K562 (cell line): ENCODE results near the gene DNAH17. TPM values are rescaled to one million over a fixed set of nuclear protein-coding genes. Genes with fewer than 3 reads are reported as not detected.

Experiments
- ATAC-seq: fragments of 200-7000 bp; cut with Tn5 transposase; 3 replicates; pipeline ENCODE4 v1.9.1; 2020; ENCODE audit warnings: moderate library complexity
- BruUV-seq: library from RNA; stranded (reverse); fragments of 400-500 nt; replicated peaks from 2 replicates; lab custom pipeline; 2021; lab: Mats Ljungman, UMichigan
- CTCF ChIA-PET: fragments of 300-600 bp; formaldehyde crosslinking; extraction: SDS; loops from one replicate; lab custom pipeline; 2021; ENCODE audit warnings: low intra/inter-chr PET ratio; lab: Yijun Ruan, JAX
- POLR2A ChIA-PET: fragments of 300-600, 350-650 bp; sonication (Branson Sonifier 250); formaldehyde crosslinking; extraction: SDS; loops from one replicate; lab custom pipeline; 2021; ENCODE audit warnings: antibody characterized with exemption, inconsistent platforms; lab: Yijun Ruan, JAX
- DNase-seq, 4 experiments: peaks; one replicate each; pipeline versions ENCODE4 v3.0.0 to v3.0.0-alpha.2; 2011 to 2018; ENCODE audit warnings: low spot score in 3 of 4, mixed read lengths in 3 of 4; ENCODE audit errors: extremely low read depth in 1 of 4
- FAIRE-seq: peaks from 2 replicates; lab custom pipeline; 2011; peaks lifted over from hg19 to GRCh38; lab: Jason Lieb, UNC
- H2AFZ ChIP-seq: 2 replicates; pipeline ENCODE4 v1.6.0; 2011; ENCODE audit warnings: low read depth, low read length, control low read depth, inconsistent platforms
- H3K27ac ChIP-seq: fragments of 200-600 bp; 3 replicates; pipeline ENCODE4 v1.8.0; 2011; ENCODE audit warnings: low read depth, mild to moderate bottlenecking, control low read depth, inconsistent platforms, low read length, moderate library complexity, mixed read lengths; ENCODE audit errors: extremely low read depth
- H3K27me3 ChIP-seq, 2 experiments: fragments of 300-600 bp in 1 of 2; 2 replicates in 1 of 2; 3 replicates in 1 of 2; pipeline versions ENCODE4 v1.6.0 to v1.8.0; 2011; ENCODE audit warnings: inconsistent platforms in 2 of 2, low read length in 2 of 2, mild to moderate bottlenecking in 1 of 2, mixed read lengths in 1 of 2, moderate library complexity in 1 of 2; ENCODE audit not compliant: control insufficient read depth in 2 of 2, insufficient read depth in 2 of 2
- H3K36me3 ChIP-seq: fragments of 300-600 bp; 3 replicates; pipeline ENCODE4 v1.8.0; 2011; ENCODE audit warnings: mild to moderate bottlenecking, low read length, inconsistent platforms; ENCODE audit not compliant: control insufficient read depth, insufficient read depth
- H3K4me1 ChIP-seq, 2 experiments: fragments of 200-600 bp in 1 of 2; replicated peaks in 1 of 2; 2 replicates in 1 of 2; 3 replicates in 1 of 2; pipeline versions ENCODE4 v1.5.1 to v1.8.0; 2011; ENCODE audit warnings: inconsistent platforms in 2 of 2, low read length in 2 of 2, mild to moderate bottlenecking in 1 of 2, mixed read lengths in 1 of 2, moderate library complexity in 1 of 2; ENCODE audit not compliant: control insufficient read depth in 2 of 2, insufficient read depth in 2 of 2
- H3K4me2 ChIP-seq: 2 replicates; pipeline ENCODE4 v1.6.1; 2011; ENCODE audit warnings: low read length, control low read depth, inconsistent platforms, mixed read lengths; ENCODE audit not compliant: insufficient read depth
- H3K4me3 ChIP-seq: fragments of 200-600 bp; sonication (generic), shearing (Covaris generic); 2 replicates; pipeline ENCODE4 v1.5.1; 2016; ENCODE audit warnings: control low read depth, inconsistent platforms
- H3K79me2 ChIP-seq: fragments of 200-600 bp; 3 replicates; pipeline ENCODE4 v1.8.0; 2011; ENCODE audit warnings: low read length, inconsistent platforms; ENCODE audit not compliant: control insufficient read depth, insufficient read depth
- H3K9ac ChIP-seq, 2 experiments: 2 replicates each; pipeline versions ENCODE4 v1.6.0 to v1.6.1; 2011; ENCODE audit warnings: low read depth in 2 of 2, low read length in 2 of 2, control low read depth in 1 of 2, inconsistent platforms in 1 of 2, mild to moderate bottlenecking in 1 of 2, mixed read lengths in 1 of 2; ENCODE audit not compliant: insufficient read depth in 1 of 2
- H3K9me1 ChIP-seq: one replicate; pipeline ENCODE4 v1.6.0; 2011; ENCODE audit warnings: inconsistent platforms, mild to moderate bottlenecking, low read length, moderate library complexity; ENCODE audit not compliant: control insufficient read depth, insufficient read depth
- H3K9me3 ChIP-seq: replicated peaks from 2 replicates; pipeline ENCODE4 v1.5.1; 2011; ENCODE audit warnings: low read depth, low read length, inconsistent platforms; ENCODE audit not compliant: control insufficient read depth, insufficient read depth
- H4K20me1 ChIP-seq: replicated peaks from 2 replicates; pipeline ENCODE4 v1.6.1; 2011; ENCODE audit warnings: low read length, inconsistent platforms, mixed read lengths; ENCODE audit not compliant: control insufficient read depth, insufficient read depth
- CBFB ChIP-seq: sonication (generic); formaldehyde crosslinking; IDR thresholded peaks from 2 replicates; pipeline ENCODE4 v1.4.0; 2020; ENCODE audit warnings: mild to moderate bottlenecking, missing genetic modification reagents
- HDAC2 ChIP-seq: fragments of 450-650 bp; IDR thresholded peaks from 2 replicates; pipeline ENCODE4 v1.6.1; 2016; ENCODE audit warnings: mild to moderate bottlenecking
- KDM1A ChIP-seq, 2 experiments: fragments of 450-650 bp; IDR thresholded peaks; 2 replicates each; pipeline ENCODE4 v1.6.1; 2016; ENCODE audit warnings: mild to moderate bottlenecking in 2 of 2
- KLF1 ChIP-seq: fragments of 450-650 bp; IDR thresholded peaks from 2 replicates; pipeline ENCODE4 v1.6.1; 2016; ENCODE audit warnings: missing genetic modification characterization, missing compliant biosample characterization
- MTA1 ChIP-seq: fragments of 450-650 bp; IDR thresholded peaks from 2 replicates; pipeline ENCODE4 v1.6.1; 2017; ENCODE audit warnings: borderline replicate concordance
- SMARCA5 ChIP-seq: fragments of 450-650 bp; IDR thresholded peaks from 2 replicates; pipeline ENCODE4 v1.6.1; 2016
- TFAM ChIP-seq: fragments of 250-450 bp; sonication (Bioruptor Pico); conservative IDR thresholded peaks from 2 replicates; pipeline ENCODE4 v1.5.0; 2021; ENCODE audit warnings: mild to moderate bottlenecking, moderate library complexity
- TSC22D4 ChIP-seq: fragments of 450-650 bp; IDR thresholded peaks from 2 replicates; pipeline ENCODE4 v1.6.1; 2016; ENCODE audit warnings: missing genetic modification characterization, missing biosample characterization, control low read depth
- ZNF121 ChIP-seq: sonication (generic); formaldehyde crosslinking; conservative IDR thresholded peaks from 2 replicates; pipeline ENCODE4 v1.8.0; 2022; ENCODE audit warnings: missing genetic modification reagents
- ZNF41 ChIP-seq: fragments of 250-450 bp; sonication (Bioruptor Pico); conservative IDR thresholded peaks from 2 replicates; pipeline ENCODE4 v1.4.0; 2020; ENCODE audit warnings: mild to moderate bottlenecking
- WGBS: fragments of 100-300 bp; shearing (Covaris generic); methylation state at CpG from one replicate; pipeline ENCODE4 v1.1.6; 2016; ENCODE audit warnings: low coverage, mixed read lengths; ENCODE audit not compliant: insufficient coverage; ENCODE audit errors: missing lambda C conversion rate; 5-methylcytosine and 5-hydroxymethylcytosine counted together
- in situ Hi-C: fragments of 300-500 bp; cut with MboI; formaldehyde crosslinking; loops from 4 replicates; pipeline ENCODE4 v1.15.0; 2018; ENCODE audit warnings: inconsistent platforms, mixed read lengths
- intact Hi-C: fragments of 100-400 bp; cut with micrococcal nuclease; formaldehyde crosslinking; loops from 2 replicates; pipeline ENCODE4 v1.14.2; 2022
- polyA plus RNA-seq, 8 experiments: library from polyadenylated mRNA; depleted of rRNA in 4 of 8; stranded (reverse) in 5 of 8; unstranded in 3 of 8; fragments of >200 nt; fragmentation: Nextera tagmentation in 2 of 8; fragmentation: Illumina TruSeq in 1 of 8; extraction: Ambion mirVana in 2 of 8; extraction: Trizol in 1 of 8; gene quantifications; 2 replicates each; pipeline versions ENCODE4 v1.2.1 to v1.2.3, GENCODE V29; 2011 to 2014; ENCODE audit warnings: inconsistent platforms in 1 of 8, missing spikeins in 1 of 8
- total RNA-seq, 7 experiments: library from RNA; depleted of rRNA in 6 of 7; stranded (reverse); fragments of >200 nt in 6 of 7; fragmentation: Illumina TruSeq in 2 of 7; extraction: Trizol in 2 of 7; gene quantifications; 2 replicates each; pipeline versions ENCODE4 v1.2.1 to v1.2.3, GENCODE V29; 2011 to 2021; ENCODE audit warnings: low replicate concordance in 1 of 7
- TF ChIP-seq, protein P1 (sequence below), 2 experiments: fragments of 450-650 bp; conservative IDR thresholded peaks; 2 replicates each; pipeline ENCODE4 v1.6.1; 2017; ENCODE audit warnings: mild to moderate bottlenecking in 2 of 2, moderate library complexity in 2 of 2
- TF ChIP-seq, protein P2 (sequence below): fragments of 250-450 bp; sonication (Bioruptor Pico); IDR thresholded peaks from 2 replicates; pipeline ENCODE4 v1.8.0; 2021; ENCODE audit warnings: mild to moderate bottlenecking, moderate library complexity
- TF ChIP-seq, protein P3 (sequence below): fragments of 450-650 bp; IDR thresholded peaks from 2 replicates; pipeline ENCODE4 v1.6.1; 2016

Gene DNAH17
- total and polyA plus RNA-seq, 9 of the 15 experiments (the other 6 are each of a cell fraction or from before 2014, with no cell fraction given), result under 0.01 to 0.06 (median 0.03) TPM; not detected in 5

DNA sequence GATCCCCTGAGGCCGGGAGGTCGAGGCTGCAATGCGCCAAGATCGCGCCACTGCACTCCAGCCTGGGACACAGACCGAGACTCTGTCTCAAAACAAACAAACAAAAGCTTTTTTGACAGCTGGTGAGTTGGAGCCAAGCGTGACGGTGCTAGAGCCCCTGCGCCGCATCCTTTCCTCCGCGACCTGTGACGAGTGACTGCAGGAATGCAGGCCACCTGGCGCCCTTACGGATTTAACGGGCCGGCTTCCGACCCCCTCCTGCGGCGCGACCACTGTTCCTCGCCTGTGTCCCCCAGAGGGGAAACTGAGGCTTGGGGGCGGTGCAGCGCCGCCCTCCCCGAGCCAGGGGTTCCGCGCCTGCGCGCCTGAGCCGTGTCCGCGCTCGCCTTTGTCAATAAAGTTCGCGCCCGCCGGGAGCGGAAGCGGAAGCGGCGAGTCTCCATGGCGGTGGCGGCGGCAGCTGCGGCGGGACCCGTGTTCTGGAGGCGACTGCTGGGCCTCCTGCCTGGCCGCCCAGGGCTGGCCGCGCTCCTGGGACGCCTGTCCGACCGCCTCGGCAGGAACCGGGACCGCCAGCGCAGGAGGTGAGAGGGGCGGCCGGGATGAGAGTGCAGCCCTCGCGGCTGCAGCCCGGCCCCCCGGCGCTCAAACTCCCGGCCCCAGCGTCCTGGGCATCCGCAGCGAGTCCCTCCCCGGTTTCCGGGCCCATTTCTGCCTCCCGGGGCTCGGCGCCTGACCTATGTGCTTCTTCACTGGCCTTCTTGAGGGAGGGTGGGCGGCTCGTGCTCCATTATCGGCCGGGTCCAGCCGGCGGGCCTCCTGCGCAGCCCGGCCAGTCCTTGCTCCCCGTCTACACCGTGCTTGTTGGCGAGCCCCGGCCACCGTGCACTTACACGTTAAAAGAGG lies 198.7 kb downstream of the DNAH17 start, which contains the start of gene PGS1 (continued):
- TF ChIP-seq, protein P1, sequence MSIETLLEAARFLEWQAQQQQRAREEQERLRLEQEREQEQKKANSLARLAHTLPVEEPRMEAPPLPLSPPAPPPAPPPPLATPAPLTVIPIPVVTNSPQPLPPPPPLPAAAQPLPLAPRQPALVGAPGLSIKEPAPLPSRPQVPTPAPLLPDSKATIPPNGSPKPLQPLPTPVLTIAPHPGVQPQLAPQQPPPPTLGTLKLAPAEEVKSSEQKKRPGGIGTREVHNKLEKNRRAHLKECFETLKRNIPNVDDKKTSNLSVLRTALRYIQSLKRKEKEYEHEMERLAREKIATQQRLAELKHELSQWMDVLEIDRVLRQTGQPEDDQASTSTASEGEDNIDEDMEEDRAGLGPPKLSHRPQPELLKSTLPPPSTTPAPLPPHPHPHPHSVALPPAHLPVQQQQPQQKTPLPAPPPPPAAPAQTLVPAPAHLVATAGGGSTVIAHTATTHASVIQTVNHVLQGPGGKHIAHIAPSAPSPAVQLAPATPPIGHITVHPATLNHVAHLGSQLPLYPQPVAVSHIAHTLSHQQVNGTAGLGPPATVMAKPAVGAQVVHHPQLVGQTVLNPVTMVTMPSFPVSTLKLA (conservative IDR thresholded peaks at IDR 0.05), result peak in 1 of 2 experiments; percentile 92
- no peak for TF ChIP-seq TFAM (CRISPR knock-in tag)
- 0 out of 2 replicates have a peak, but pooled peaks have one; percentile 20 for TF ChIP-seq MTA1
- peak; percentile 68; the same call in 1 of the 2 replicates for TF ChIP-seq KLF1 (tag)

DNA sequence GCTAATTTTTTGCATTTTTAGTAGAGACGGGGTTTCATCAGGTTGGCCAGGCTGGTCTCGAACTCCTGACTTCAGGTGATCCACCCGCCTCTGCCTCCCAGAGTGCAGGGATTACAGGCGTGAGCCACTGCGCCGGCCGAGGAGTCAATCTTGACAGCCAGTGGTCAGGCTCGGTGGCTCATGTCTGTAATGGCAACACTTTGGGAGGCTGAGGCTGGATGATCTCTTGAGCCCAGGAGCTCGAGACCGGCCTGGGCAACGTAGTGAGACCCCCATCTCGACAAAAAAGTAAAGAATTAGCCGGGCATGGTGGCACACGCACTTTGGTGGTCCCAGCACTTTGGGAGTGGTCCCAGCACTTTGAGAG lies 199.4 kb downstream of the DNAH17 start:
- POLR2A ChIA-PET, result interaction anchor here (1.0 to 1.2 kb wide), 3 partner anchors 13 to 28 kb away, joined by 3 to 5 read pairs (median 3); no protein-coding TSS in a partner anchor
- H3K27ac ChIP-seq, result no peak overlapping the region; the same call in 2 of the 3 replicates
- in situ Hi-C loops, result no loop called here

More for the DNA sequence above, 199.4 kb downstream of the DNAH17 start:
- H3K4me1 ChIP-seq, result peaks cover 27 to 31% of the 10 kb centered on the region in 2 experiments
- BruUV-seq, result no TSS peak
- WGBS, result 9% methylated on average over 14 of the region's 14 CpGs
- CTCF ChIA-PET, result no interaction called here
- peak overlapping the region; percentile 92 for H3K4me3 ChIP-seq
- FAIRE-seq (no peak), ATAC-seq (peak; percentile 31; the same call in 2 of the 3 replicates), DNase-seq (peak in 1 of 4 experiments; percentile 53)
- peaks cover 16% of the 10 kb centered on the region for H4K20me1 ChIP-seq
- H3K4me2 ChIP-seq, result peak overlapping the region; percentile 94
- H2AFZ ChIP-seq, result peak overlapping the region; percentile 98
- H3K79me2 ChIP-seq, result peaks cover 42% of the 10 kb centered on the region
- peaks cover 13% of the 10 kb centered on the region; the same call in 1 of the 3 replicates for H3K36me3 ChIP-seq
- peaks cover 7% of the 10 kb centered on the region for H3K9me1 ChIP-seq
- no peaks in the 10 kb centered on the region for H3K9me3 ChIP-seq
- peaks cover 0 to 6% of the 10 kb centered on the region in 2 experiments; a peak in 2 of 5 replicates for H3K27me3 ChIP-seq
- peak overlapping the region; percentile 81 to 97; a peak in 3 of 4 replicates for H3K9ac ChIP-seq
- intact Hi-C loops, result no loop called here
- peak; percentile 51; the same call in 1 of the 2 replicates for TF ChIP-seq SMARCA5
- no peak for TF ChIP-seq ZNF41 (CRISPR knock-in tag)
- TF ChIP-seq HDAC2, result peak; percentile 11; the same call in 1 of the 2 replicates
- TF ChIP-seq ZNF121 (CRISPR knock-in tag), result peak; percentile 98
- 0 out of 4 replicates have a peak, but pooled peaks of 1 of the 2 experiments have one; percentile 7 for TF ChIP-seq KDM1A (IDR thresholded peaks at IDR 0.05)
- no peak for TF ChIP-seq TSC22D4 (tag)
- TF ChIP-seq, protein P2, sequence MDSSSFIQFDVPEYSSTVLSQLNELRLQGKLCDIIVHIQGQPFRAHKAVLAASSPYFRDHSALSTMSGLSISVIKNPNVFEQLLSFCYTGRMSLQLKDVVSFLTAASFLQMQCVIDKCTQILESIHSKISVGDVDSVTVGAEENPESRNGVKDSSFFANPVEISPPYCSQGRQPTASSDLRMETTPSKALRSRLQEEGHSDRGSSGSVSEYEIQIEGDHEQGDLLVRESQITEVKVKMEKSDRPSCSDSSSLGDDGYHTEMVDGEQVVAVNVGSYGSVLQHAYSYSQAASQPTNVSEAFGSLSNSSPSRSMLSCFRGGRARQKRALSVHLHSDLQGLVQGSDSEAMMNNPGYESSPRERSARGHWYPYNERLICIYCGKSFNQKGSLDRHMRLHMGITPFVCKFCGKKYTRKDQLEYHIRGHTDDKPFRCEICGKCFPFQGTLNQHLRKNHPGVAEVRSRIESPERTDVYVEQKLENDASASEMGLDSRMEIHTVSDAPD (CRISPR knock-in tag), result no peak
- TF ChIP-seq, protein P3, sequence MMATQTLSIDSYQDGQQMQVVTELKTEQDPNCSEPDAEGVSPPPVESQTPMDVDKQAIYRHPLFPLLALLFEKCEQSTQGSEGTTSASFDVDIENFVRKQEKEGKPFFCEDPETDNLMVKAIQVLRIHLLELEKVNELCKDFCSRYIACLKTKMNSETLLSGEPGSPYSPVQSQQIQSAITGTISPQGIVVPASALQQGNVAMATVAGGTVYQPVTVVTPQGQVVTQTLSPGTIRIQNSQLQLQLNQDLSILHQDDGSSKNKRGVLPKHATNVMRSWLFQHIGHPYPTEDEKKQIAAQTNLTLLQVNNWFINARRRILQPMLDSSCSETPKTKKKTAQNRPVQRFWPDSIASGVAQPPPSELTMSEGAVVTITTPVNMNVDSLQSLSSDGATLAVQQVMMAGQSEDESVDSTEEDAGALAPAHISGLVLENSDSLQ, result 0 out of 2 replicates have a peak, but pooled peaks have one; percentile 30
- TF ChIP-seq CBFB (CRISPR knock-in tag), result 0 out of 2 replicates have a peak, but pooled peaks have one; percentile 9
